HepG2 (cell line): ENCODE measurements around the gene SNN. TPM values are rescaled to one million over a fixed set of nuclear protein-coding genes. Genes with fewer than 3 reads are reported as not detected.

Experiments
- DDIT3 ChIP-seq: sonication (generic); formaldehyde crosslinking; IDR thresholded peaks from 2 replicates; pipeline ENCODE4 v1.4.0; 2020; ENCODE audit warnings: mild to moderate bottlenecking, missing genetic modification reagents
- GATAD1 ChIP-seq: IDR thresholded peaks from 2 replicates; pipeline ENCODE4 v1.6.1; 2016; ENCODE audit warnings: missing genetic modification reagents, missing compliant biosample characterization
- IKZF5 ChIP-seq: IDR thresholded peaks from 2 replicates; pipeline ENCODE4 v1.6.1; 2018; ENCODE audit warnings: missing genetic modification reagents, mild to moderate bottlenecking, missing compliant biosample characterization
- KMT2A ChIP-seq: sonication (generic); formaldehyde crosslinking; IDR thresholded peaks from 2 replicates; pipeline ENCODE4 v1.4.0; 2020; ENCODE audit warnings: missing genetic modification reagents
- LBX2 ChIP-seq: sonication (generic); formaldehyde crosslinking; IDR thresholded peaks from 2 replicates; pipeline ENCODE4 v1.5.0; 2020; ENCODE audit warnings: missing genetic modification reagents, mild to moderate bottlenecking, borderline replicate concordance
- MED13 ChIP-seq: sonication (generic); formaldehyde crosslinking; IDR thresholded peaks from 2 replicates; pipeline ENCODE4 v1.5.0; 2020; ENCODE audit warnings: missing genetic modification reagents
- NPAS2 ChIP-seq: sonication (generic); formaldehyde crosslinking; IDR thresholded peaks from 2 replicates; pipeline ENCODE4 v1.8.0; 2022; ENCODE audit warnings: mild to moderate bottlenecking, missing genetic modification reagents, borderline replicate concordance
- PAWR ChIP-seq: sonication (generic); formaldehyde crosslinking; IDR thresholded peaks from 2 replicates; pipeline ENCODE4 v1.4.0; 2020; ENCODE audit warnings: missing genetic modification reagents, mild to moderate bottlenecking, borderline replicate concordance
- POLR2AphosphoS2 ChIP-seq: IDR thresholded peaks from 2 replicates; pipeline ENCODE4 v1.6.1; 2011; ENCODE audit warnings: low read depth, low read length, improper control_type of control experiment
- PRMT3 ChIP-seq: sonication (generic); formaldehyde crosslinking; IDR thresholded peaks from 2 replicates; pipeline ENCODE4 v1.8.1; 2022; ENCODE audit warnings: low read depth, mild to moderate bottlenecking, moderate library complexity, missing genetic modification reagents, borderline replicate concordance
- RXRB ChIP-seq: IDR thresholded peaks from 2 replicates; pipeline ENCODE4 v1.6.1; 2016; ENCODE audit warnings: borderline replicate concordance, missing genetic modification reagents, missing compliant biosample characterization
- SMYD3 ChIP-seq: sonication (generic); formaldehyde crosslinking; IDR thresholded peaks from 2 replicates; pipeline ENCODE4 v1.8.1; 2023; ENCODE audit warnings: mild to moderate bottlenecking, missing genetic modification reagents
- XRCC5 ChIP-seq: fragments of 200-400 bp; formaldehyde crosslinking; optimal IDR thresholded peaks from 2 replicates; pipeline ENCODE3; 2017; ENCODE audit warnings: mild to moderate bottlenecking, low read length
- ZBTB20 ChIP-seq: sonication (generic); formaldehyde crosslinking; IDR thresholded peaks from 2 replicates; pipeline ENCODE4 v1.8.1; 2023; ENCODE audit warnings: missing genetic modification reagents, low read depth, mild to moderate bottlenecking, borderline replicate concordance
- ZEB1 ChIP-seq: IDR thresholded peaks from 2 replicates; pipeline ENCODE4 v1.6.1; 2012; ENCODE audit warnings: mild to moderate bottlenecking, low read depth, inconsistent platforms; ENCODE audit not compliant: insufficient replicate concordance
- ZNF207 ChIP-seq: fragments of 450-650 bp; IDR thresholded peaks from 2 replicates; pipeline ENCODE4 v1.6.1; 2016; ENCODE audit warnings: antibody characterized with exemption, borderline replicate concordance
- ZNF253 ChIP-seq: sonication (generic); formaldehyde crosslinking; IDR thresholded peaks from 2 replicates; pipeline ENCODE4 v1.8.0; 2022; ENCODE audit warnings: mild to moderate bottlenecking, missing genetic modification reagents, borderline replicate concordance
- ZNF264 ChIP-seq: sonication (generic); formaldehyde crosslinking; IDR thresholded peaks from 2 replicates; pipeline ENCODE4 v1.4.0; 2020; ENCODE audit warnings: missing genetic modification reagents
- ZNF639 ChIP-seq: conservative IDR thresholded peaks from 2 replicates; pipeline ENCODE4 v1.6.1; 2018; ENCODE audit warnings: missing genetic modification reagents
- ZNF660 ChIP-seq: sonication (generic); formaldehyde crosslinking; IDR thresholded peaks from 2 replicates; pipeline ENCODE4 v1.5.1; 2020; ENCODE audit warnings: mild to moderate bottlenecking, low read depth, missing genetic modification reagents, borderline replicate concordance
- ZNF75D ChIP-seq: sonication (generic); formaldehyde crosslinking; IDR thresholded peaks from 2 replicates; pipeline ENCODE4 v1.8.1; 2023; ENCODE audit warnings: missing genetic modification reagents, mild to moderate bottlenecking, borderline replicate concordance
- ZNF784 ChIP-seq: sonication (generic); formaldehyde crosslinking; IDR thresholded peaks from 2 replicates; pipeline ENCODE4 v1.5.1; 2020; ENCODE audit warnings: missing genetic modification reagents, mild to moderate bottlenecking, borderline replicate concordance
- ZNF841 ChIP-seq: sonication (generic); formaldehyde crosslinking; IDR thresholded peaks from 2 replicates; pipeline ENCODE4 v1.8.1; 2023; ENCODE audit warnings: missing genetic modification reagents, borderline replicate concordance
- polyA plus RNA-seq, 8 experiments: library from polyadenylated mRNA; depleted of rRNA in 3 of 8; stranded (reverse) in 7 of 8; unstranded in 1 of 8; fragments of >200 nt; fragmentation: Illumina TruSeq in 4 of 8; extraction: Trizol in 4 of 8; gene quantifications; 2 replicates each; pipeline versions ENCODE4 v1.2.1 to v1.2.3, GENCODE V29; 2011 to 2016; ENCODE audit warnings: low read depth in 4 of 8, missing spikeins in 1 of 8, mixed read lengths in 1 of 8; ENCODE audit not compliant: insufficient read depth in 1 of 8
- total RNA-seq, 5 experiments: library from RNA; depleted of rRNA; stranded (reverse); fragments of >200 nt; fragmentation: Illumina TruSeq; extraction: Trizol; gene quantifications; 2 replicates each; pipeline ENCODE4 v1.2.3, GENCODE V29; 2016; ENCODE audit warnings: low read depth in 1 of 5
- TF ChIP-seq, protein P1 (sequence below): IDR thresholded peaks from 2 replicates; pipeline ENCODE4 v1.6.1; 2016; ENCODE audit warnings: mild to moderate bottlenecking, missing biosample characterization, missing genetic modification reagents
- TF ChIP-seq, protein P2 (sequence below): sonication (generic); formaldehyde crosslinking; IDR thresholded peaks from 2 replicates; pipeline ENCODE4 v1.8.1; 2023; ENCODE audit warnings: mild to moderate bottlenecking, missing genetic modification reagents

The SNN gene
- total and polyA plus RNA-seq, 2 of the 13 experiments (the other 11 are each of a cell fraction or from before 2014, with no cell fraction given) = 5.2 to 8.4 TPM

GRCh38 chr16:11621920-11622651 lies 46.2 kb upstream of the SNN start (continued):
- TF ChIP-seq ZBTB20 (0 out of 2 replicates have a peak, but pooled peaks have one; percentile 50), ZNF660 (CRISPR knock-in tag) (no peak), GATAD1 (CRISPR knock-in tag) (no peak), XRCC5 (no peak), PAWR (CRISPR knock-in tag) (no peak), ZNF253 (CRISPR knock-in tag) (no peak), RXRB (no peak), ZNF639 (CRISPR knock-in tag) (no peak), SMYD3 (CRISPR knock-in tag) (no peak), KMT2A (CRISPR knock-in tag) (no peak), ZNF784 (CRISPR knock-in tag) (no peak), ZNF264 (no peak), MED13 (CRISPR knock-in tag) (no peak), IKZF5 (CRISPR knock-in tag) (no peak), POLR2AphosphoS2 (no peak), NPAS2 (CRISPR knock-in tag) (no peak), DDIT3 (CRISPR knock-in tag) (no peak), PRMT3 (no peak), ZNF75D (CRISPR knock-in tag) (no peak), ZEB1 (no peak), ZNF207 (no peak), LBX2 (CRISPR knock-in tag) (no peak), ZNF841 (CRISPR knock-in tag) (no peak)
- TF ChIP-seq, protein P1, sequence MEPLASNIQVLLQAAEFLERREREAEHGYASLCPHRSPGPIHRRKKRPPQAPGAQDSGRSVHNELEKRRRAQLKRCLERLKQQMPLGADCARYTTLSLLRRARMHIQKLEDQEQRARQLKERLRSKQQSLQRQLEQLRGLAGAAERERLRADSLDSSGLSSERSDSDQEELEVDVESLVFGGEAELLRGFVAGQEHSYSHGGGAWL (CRISPR knock-in tag) = no peak
- TF ChIP-seq, protein P2, sequence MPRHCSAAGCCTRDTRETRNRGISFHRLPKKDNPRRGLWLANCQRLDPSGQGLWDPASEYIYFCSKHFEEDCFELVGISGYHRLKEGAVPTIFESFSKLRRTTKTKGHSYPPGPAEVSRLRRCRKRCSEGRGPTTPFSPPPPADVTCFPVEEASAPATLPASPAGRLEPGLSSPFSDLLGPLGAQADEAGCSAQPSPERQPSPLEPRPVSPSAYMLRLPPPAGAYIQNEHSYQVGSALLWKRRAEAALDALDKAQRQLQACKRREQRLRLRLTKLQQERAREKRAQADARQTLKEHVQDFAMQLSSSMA (CRISPR knock-in tag) = no peak
